ENCODE results near the gene FRZB.

DNA sequence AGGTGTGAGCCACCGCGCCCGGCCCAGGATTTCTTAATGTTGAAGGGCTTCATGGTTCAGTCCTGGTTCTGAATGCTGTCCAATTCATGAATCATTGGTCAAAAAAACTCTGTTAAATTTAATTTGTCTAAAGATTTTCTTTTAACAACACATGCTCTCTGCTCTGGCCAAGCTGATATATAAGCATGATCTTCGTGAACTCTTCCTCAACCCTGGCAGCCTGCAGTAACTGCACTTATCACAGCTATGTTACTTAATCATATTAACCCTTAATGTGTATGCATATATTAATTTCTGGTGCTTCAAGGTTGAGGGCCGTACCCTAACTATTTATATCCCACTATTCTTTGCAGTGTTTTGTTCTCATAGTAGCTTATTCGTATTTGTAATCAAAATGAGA is 29.4 kb upstream of the FRZB start:
- TF ChIP-seq, protein P1, sequence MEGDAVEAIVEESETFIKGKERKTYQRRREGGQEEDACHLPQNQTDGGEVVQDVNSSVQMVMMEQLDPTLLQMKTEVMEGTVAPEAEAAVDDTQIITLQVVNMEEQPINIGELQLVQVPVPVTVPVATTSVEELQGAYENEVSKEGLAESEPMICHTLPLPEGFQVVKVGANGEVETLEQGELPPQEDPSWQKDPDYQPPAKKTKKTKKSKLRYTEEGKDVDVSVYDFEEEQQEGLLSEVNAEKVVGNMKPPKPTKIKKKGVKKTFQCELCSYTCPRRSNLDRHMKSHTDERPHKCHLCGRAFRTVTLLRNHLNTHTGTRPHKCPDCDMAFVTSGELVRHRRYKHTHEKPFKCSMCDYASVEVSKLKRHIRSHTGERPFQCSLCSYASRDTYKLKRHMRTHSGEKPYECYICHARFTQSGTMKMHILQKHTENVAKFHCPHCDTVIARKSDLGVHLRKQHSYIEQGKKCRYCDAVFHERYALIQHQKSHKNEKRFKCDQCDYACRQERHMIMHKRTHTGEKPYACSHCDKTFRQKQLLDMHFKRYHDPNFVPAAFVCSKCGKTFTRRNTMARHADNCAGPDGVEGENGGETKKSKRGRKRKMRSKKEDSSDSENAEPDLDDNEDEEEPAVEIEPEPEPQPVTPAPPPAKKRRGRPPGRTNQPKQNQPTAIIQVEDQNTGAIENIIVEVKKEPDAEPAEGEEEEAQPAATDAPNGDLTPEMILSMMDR (IDR thresholded peaks at IDR 0.05): no peak
- TF ChIP-seq POLR2A (IDR thresholded peaks at IDR 0.05): no peak

Measured in heart left ventricle (tissue), 13 donors.